ENCODE results near the gene KERA.

KERA gene

DNA sequence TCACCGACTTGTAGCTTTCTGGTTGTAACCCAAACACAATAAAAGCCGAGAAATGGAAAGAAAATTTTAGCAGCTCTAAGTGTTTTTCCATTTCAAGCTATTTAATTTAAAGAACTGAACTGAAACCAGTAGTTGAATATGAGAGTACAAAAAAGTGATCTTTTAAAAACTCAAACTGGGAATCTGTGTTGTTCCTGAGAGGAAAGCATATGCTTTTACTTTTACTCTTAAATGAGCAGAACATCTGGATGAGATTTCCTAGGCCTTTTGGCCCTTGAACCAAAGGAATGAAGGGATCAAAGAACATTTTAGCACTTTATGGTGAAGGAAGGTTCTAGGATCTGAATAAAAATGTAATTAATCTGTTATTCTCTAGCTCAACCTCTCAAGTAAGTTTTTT is 1.3 kb downstream of the KERA start:
- H3K27ac ChIP-seq (ENCODE audit: low read length): no peak overlapping the region

DNA sequence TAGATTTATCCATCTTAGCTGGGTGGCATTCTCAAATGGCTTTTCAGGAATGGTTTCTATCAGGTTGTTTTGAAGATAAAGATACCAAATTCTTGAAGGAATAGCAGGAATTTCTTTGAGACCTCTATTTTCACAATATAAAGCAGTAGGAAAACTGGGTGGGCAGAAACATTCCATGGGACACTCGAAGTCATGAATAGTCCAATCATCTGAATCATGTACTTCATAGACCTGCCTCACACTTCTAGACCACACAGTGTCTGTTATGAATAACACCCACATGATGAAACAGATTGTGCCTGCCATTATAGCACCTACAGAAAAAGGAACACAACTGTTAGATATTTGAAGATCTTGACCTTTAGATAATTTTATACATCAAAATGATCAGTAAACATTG is 1.8 kb downstream of the KERA start:
- Histone ChIP-seq H4K20me1 (ENCODE audit: insufficient read depth, low read length) (no peaks in the 10 kb centered on the region), H3K27ac (ENCODE audit: low read length) (no peak overlapping the region), H3K4me1 (ENCODE audit: low read length) (no peaks in the 10 kb centered on the region), H2AFZ (ENCODE audit: low read depth, low read length) (no peak overlapping the region), H3K79me2 (ENCODE audit: low read length) (no peaks in the 10 kb centered on the region), H3K4me2 (ENCODE audit: low read length) (no peak overlapping the region), H3K27me3 (ENCODE audit: low read depth, low read length) (no peaks in the 10 kb centered on the region), H3K9ac (ENCODE audit: low read length) (no peak overlapping the region), H3K4me3 (ENCODE audit: low read length) (no peak overlapping the region), H3K36me3 (replicated peaks; ENCODE audit: low read depth, low read length) (no peaks in the 10 kb centered on the region), H3K9me3 (ENCODE audit: insufficient read depth, low read length) (no peaks in the 10 kb centered on the region)
- TF ChIP-seq, protein P1, sequence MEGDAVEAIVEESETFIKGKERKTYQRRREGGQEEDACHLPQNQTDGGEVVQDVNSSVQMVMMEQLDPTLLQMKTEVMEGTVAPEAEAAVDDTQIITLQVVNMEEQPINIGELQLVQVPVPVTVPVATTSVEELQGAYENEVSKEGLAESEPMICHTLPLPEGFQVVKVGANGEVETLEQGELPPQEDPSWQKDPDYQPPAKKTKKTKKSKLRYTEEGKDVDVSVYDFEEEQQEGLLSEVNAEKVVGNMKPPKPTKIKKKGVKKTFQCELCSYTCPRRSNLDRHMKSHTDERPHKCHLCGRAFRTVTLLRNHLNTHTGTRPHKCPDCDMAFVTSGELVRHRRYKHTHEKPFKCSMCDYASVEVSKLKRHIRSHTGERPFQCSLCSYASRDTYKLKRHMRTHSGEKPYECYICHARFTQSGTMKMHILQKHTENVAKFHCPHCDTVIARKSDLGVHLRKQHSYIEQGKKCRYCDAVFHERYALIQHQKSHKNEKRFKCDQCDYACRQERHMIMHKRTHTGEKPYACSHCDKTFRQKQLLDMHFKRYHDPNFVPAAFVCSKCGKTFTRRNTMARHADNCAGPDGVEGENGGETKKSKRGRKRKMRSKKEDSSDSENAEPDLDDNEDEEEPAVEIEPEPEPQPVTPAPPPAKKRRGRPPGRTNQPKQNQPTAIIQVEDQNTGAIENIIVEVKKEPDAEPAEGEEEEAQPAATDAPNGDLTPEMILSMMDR (IDR thresholded peaks at IDR 0.05; ENCODE audit: low read depth, low read length): no peak
- no peak for TF ChIP-seq EZH2phosphoT487 (IDR thresholded peaks at IDR 0.05; ENCODE audit: low read depth)

More for the DNA sequence above, 1.3 kb downstream of the KERA start:
- no peaks in the 10 kb centered on the region for H3K27me3 ChIP-seq (ENCODE audit: low read depth, low read length)
- no peaks in the 10 kb centered on the region for H3K4me1 ChIP-seq (ENCODE audit: low read length)
- H3K36me3 ChIP-seq (replicated peaks; ENCODE audit: low read depth, low read length): no peaks in the 10 kb centered on the region
- H2AFZ ChIP-seq (ENCODE audit: low read depth, low read length): no peak overlapping the region
- TF ChIP-seq, protein P1 (IDR thresholded peaks at IDR 0.05; ENCODE audit: low read depth, low read length): no peak
- no peak for TF ChIP-seq EZH2phosphoT487 (IDR thresholded peaks at IDR 0.05; ENCODE audit: low read depth)
- no peaks in the 10 kb centered on the region for H4K20me1 ChIP-seq (ENCODE audit: insufficient read depth, low read length)
- H3K9ac ChIP-seq (ENCODE audit: low read length): no peak overlapping the region
- no peaks in the 10 kb centered on the region for H3K79me2 ChIP-seq (ENCODE audit: low read length)
- no peaks in the 10 kb centered on the region for H3K9me3 ChIP-seq (ENCODE audit: insufficient read depth, low read length)
- no peak overlapping the region for H3K4me2 ChIP-seq (ENCODE audit: low read length)
- no peak overlapping the region for H3K4me3 ChIP-seq (ENCODE audit: low read length)

DNA sequence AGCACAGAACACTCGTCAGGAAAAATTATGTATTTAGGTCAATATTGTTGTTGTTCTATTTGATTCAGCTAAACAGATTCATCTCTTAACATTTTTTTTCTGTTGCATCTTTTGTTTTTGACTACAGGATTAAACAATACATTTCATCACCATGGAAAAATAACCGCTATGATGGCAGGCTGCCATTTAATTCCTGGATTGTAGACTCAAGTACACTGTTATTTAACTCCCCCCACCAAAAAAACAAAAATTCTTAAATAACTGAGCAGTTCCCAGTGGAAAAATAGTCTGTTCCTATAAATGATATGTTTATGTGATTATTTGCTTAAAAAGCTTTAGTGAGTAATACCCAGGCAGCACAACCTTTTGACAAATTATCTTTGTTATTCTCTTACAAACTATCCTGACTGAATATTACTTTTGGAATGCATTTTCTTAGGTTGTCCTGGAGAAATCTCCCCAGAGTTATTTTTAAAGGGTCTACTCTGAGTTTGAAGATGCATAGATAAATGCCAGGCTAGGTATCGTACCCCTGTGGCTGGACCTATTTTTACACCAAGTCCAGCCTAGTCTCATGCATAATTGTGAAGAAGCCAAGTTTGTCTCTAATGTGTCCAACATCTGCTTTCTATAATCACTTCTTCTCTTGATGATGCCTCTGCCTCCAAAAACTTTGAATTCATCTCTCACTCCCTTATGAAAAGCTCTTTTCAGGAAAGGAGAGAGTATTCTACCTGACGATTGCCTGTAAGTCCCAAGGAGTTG is 3.7 kb downstream of the KERA start:
- TF ChIP-seq, protein P1 (IDR thresholded peaks at IDR 0.05; ENCODE audit: low read depth, low read length): no peak
- no peak for TF ChIP-seq EZH2phosphoT487 (IDR thresholded peaks at IDR 0.05; ENCODE audit: low read depth)
- Histone ChIP-seq H3K4me3 (ENCODE audit: low read length) (no peak overlapping the region), H3K4me2 (ENCODE audit: low read length) (no peak overlapping the region)

DNA sequence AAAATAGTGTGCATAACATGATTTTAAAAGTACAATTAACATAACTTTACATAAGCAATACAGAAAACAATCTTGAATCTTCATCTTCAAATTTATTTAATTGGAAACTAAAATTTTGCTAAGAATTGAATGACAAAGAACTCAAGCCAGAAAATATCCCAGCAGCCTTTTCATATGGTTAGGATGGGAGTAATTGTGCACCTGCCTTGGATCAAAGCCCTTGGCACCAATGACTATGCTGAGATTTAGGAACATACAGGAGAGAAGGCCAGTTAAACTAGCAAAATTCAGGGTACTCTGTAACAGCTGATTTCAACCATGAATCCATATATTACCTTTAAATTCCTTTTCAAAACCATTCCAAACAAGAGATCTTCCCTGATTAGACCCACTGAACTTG is 5.8 kb downstream of the KERA start:
- Histone ChIP-seq H3K27ac (ENCODE audit: low read length) (no peak overlapping the region), H4K20me1 (ENCODE audit: insufficient read depth, low read length) (no peaks in the 10 kb centered on the region), H3K79me2 (ENCODE audit: low read length) (no peaks in the 10 kb centered on the region), H3K4me2 (ENCODE audit: low read length) (no peak overlapping the region), H2AFZ (ENCODE audit: low read depth, low read length) (no peak overlapping the region), H3K36me3 (replicated peaks; ENCODE audit: low read depth, low read length) (no peaks in the 10 kb centered on the region), H3K4me1 (ENCODE audit: low read length) (no peaks in the 10 kb centered on the region), H3K9me3 (ENCODE audit: insufficient read depth, low read length) (no peaks in the 10 kb centered on the region), H3K27me3 (ENCODE audit: low read depth, low read length) (no peaks in the 10 kb centered on the region), H3K4me3 (ENCODE audit: low read length) (no peak overlapping the region), H3K9ac (ENCODE audit: low read length) (no peak overlapping the region)
- TF ChIP-seq, protein P1 (IDR thresholded peaks at IDR 0.05; ENCODE audit: low read depth, low read length): no peak
- no peak for TF ChIP-seq EZH2phosphoT487 (IDR thresholded peaks at IDR 0.05; ENCODE audit: low read depth)

More for the DNA sequence above, 3.7 kb downstream of the KERA start:
- Histone ChIP-seq H2AFZ (ENCODE audit: low read depth, low read length) (no peak overlapping the region), H4K20me1 (ENCODE audit: insufficient read depth, low read length) (no peaks in the 10 kb centered on the region), H3K9me3 (ENCODE audit: insufficient read depth, low read length) (no peaks in the 10 kb centered on the region), H3K27me3 (ENCODE audit: low read depth, low read length) (no peaks in the 10 kb centered on the region), H3K27ac (ENCODE audit: low read length) (no peak overlapping the region), H3K36me3 (replicated peaks; ENCODE audit: low read depth, low read length) (no peaks in the 10 kb centered on the region), H3K79me2 (ENCODE audit: low read length) (no peaks in the 10 kb centered on the region), H3K9ac (ENCODE audit: low read length) (no peak overlapping the region), H3K4me1 (ENCODE audit: low read length) (no peaks in the 10 kb centered on the region)
